CD4-positive, alpha-beta memory T cell (primary cell): ENCODE measurements around the gene FRMD4A. TPM values are rescaled to one million over a fixed set of nuclear protein-coding genes. Genes with fewer than 3 reads are reported as not detected.
A peak's percentile ranks its signal among the peaks of the same experiment; 100 is the strongest.

Experiments
- CTCF ChIA-PET: fragments of 350-600 bp; sonication (Branson Sonifier 250); formaldehyde crosslinking; loops from one replicate; lab custom pipeline; 2021; ENCODE audit warnings: inconsistent platforms; ENCODE audit not compliant: partially characterized antibody; lab: Charles Lee
- POLR2A ChIA-PET: fragments of 350-600 bp; sonication (Branson Sonifier 250); formaldehyde crosslinking; loops from one replicate; lab custom pipeline; 2021; ENCODE audit not compliant: partially characterized antibody; lab: Charles Lee
- DNase-seq, 5 donors: peaks; one replicate each; pipeline versions ENCODE4 v3.0.0 to v3.0.0-alpha.2; 2020 to 2022; ENCODE audit warnings: mixed read lengths in 1 of 5
- H3K27ac ChIP-seq: one replicate; pipeline ENCODE4 v1.7.0; 2013; ENCODE audit warnings: low read depth, low read length
- H3K27me3 ChIP-seq: 2 replicates; pipeline ENCODE4 v1.7.0; 2013; ENCODE audit warnings: mild to moderate bottlenecking, low read length, moderate library complexity; ENCODE audit not compliant: insufficient read depth
- H3K36me3 ChIP-seq: 2 replicates; pipeline ENCODE4 v1.7.0; 2013; ENCODE audit warnings: mild to moderate bottlenecking, low read length, moderate library complexity; ENCODE audit not compliant: insufficient read depth
- H3K4me1 ChIP-seq: 2 replicates; pipeline ENCODE4 v1.7.0; 2013; ENCODE audit warnings: mild to moderate bottlenecking, low read length, moderate library complexity; ENCODE audit not compliant: insufficient read depth
- H3K4me3 ChIP-seq, 2 donors: one replicate each; pipeline ENCODE4 v1.7.0; 2013; ENCODE audit warnings: low read length in 2 of 2, mild to moderate bottlenecking in 1 of 2
- H3K9me3 ChIP-seq, 2 donors: one replicate each; pipeline ENCODE4 v1.7.0; 2013; ENCODE audit warnings: low read length in 2 of 2, control low read depth in 1 of 2; ENCODE audit not compliant: control insufficient read depth in 1 of 2
- H3K27ac Mint-ChIP-seq, 7 donors: one replicate each; pipeline ENCODE4 v1.8.0; 2020 to 2021; ENCODE audit warnings: mixed read lengths in 7 of 7, mild to moderate bottlenecking in 6 of 7, inconsistent platforms in 3 of 7, moderate library complexity in 3 of 7
- H3K27me3 Mint-ChIP-seq, 2 donors: one replicate each; pipeline ENCODE4 v1.8.0; 2020 to 2021; ENCODE audit warnings: mixed read lengths in 2 of 2
- H3K36me3 Mint-ChIP-seq, 2 donors: one replicate each; pipeline ENCODE4 v1.8.0; 2020 to 2021; ENCODE audit warnings: mixed read lengths in 2 of 2, inconsistent platforms in 1 of 2, mild to moderate bottlenecking in 1 of 2
- H3K4me1 Mint-ChIP-seq, 4 donors: one replicate each; pipeline ENCODE4 v1.8.0; 2020 to 2021; ENCODE audit warnings: mixed read lengths in 4 of 4, mild to moderate bottlenecking in 1 of 4
- H3K4me3 Mint-ChIP-seq, 8 donors: one replicate each; pipeline ENCODE4 v1.8.0; 2020 to 2021; ENCODE audit warnings: mixed read lengths in 8 of 8, mild to moderate bottlenecking in 7 of 8, moderate library complexity in 6 of 8, inconsistent platforms in 3 of 8
- H3K9me3 Mint-ChIP-seq, 8 donors: one replicate each; pipeline ENCODE4 v1.8.0; 2020 to 2021; ENCODE audit warnings: mixed read lengths in 8 of 8, mild to moderate bottlenecking in 5 of 8, inconsistent platforms in 3 of 8, moderate library complexity in 1 of 8
- intact Hi-C: fragments of 100-400 bp; cut with micrococcal nuclease; formaldehyde crosslinking; loops from one replicate; pipeline ENCODE4 v1.15.1; 2023
- polyA plus RNA-seq, 2 donors: library from polyadenylated mRNA; unstranded; fragments of 300-500 nt; fragmentation: Illumina TruSeq; gene quantifications; one replicate each; pipeline ENCODE4 v1.2.3, GENCODE V29; 2021
- total RNA-seq, 2 experiments: library from RNA; stranded (reverse); gene quantifications; one replicate each; pipeline ENCODE4 v1.2.3, GENCODE V29; 2021

Gene FRMD4A
- total and polyA plus RNA-seq, 4 experiments from 2014 or later: 0.89 to 2.4 (median 1.9) TPM; not detected in 1

DNA sequence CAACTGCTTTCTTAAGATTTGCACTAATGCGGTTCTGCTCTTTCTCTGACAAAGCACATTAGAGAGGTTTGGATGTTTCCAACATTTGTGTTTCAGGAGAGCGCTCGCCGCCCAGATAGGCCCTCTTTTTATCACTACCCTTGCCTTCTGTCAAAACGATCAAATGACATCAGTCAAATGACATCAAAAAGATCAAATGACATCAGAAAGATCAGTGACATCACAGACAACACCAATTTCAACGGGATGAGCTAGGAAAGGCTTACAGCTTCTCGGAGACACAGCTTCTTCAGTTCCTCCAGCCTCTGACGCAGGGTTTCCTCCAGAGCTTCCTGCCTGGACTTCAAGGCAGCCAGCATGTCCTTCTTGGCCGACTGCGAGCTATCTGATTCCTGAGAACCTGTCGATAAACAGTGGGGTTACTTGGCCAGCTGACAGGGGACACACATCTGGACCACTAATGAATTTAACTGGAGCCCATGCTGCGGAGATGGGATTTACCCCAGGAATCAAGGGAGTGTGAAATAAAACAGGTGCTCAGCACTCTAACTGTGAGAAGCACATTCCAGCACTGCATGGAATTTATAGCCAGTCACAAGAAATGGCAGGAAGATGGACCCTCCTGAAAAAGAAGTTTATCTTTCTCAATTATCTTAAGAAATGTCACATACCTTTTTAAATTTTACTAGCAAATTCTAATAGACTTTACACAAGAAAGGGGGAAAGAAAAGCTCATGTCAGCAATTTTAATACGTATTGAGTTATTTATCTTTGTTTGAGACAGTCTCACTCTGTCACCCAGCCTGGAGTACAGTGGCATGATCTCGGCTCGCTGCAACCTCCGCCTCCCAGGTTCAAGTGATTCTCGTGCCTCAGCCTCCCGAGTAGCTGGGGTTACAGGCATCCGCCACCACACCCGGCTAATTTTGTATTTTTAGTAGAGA lies 655.8 kb downstream of the FRMD4A start:
- peaks cover 0 to 4% of the 10 kb centered on the region in 2 donors for H3K27me3 Mint-ChIP-seq
- H3K4me3 Mint-ChIP-seq: no peak overlapping the region
- POLR2A ChIA-PET: no interaction called here
- Histone ChIP-seq H3K27ac (no peak overlapping the region), H3K27me3 (no peaks in the 10 kb centered on the region), H3K9me3 (no peaks in the 10 kb centered on the region), H3K4me3 (no peak overlapping the region), H3K4me1 (no peaks in the 10 kb centered on the region), H3K36me3 (no peaks in the 10 kb centered on the region)
- H3K27ac Mint-ChIP-seq: no peak overlapping the region
- no peaks in the 10 kb centered on the region for H3K4me1 Mint-ChIP-seq
- intact Hi-C loops: no loop called here
- CTCF ChIA-PET: no interaction called here
- peaks cover 0 to 2% (median 0%) of the 10 kb centered on the region in 8 donors for H3K9me3 Mint-ChIP-seq
- DNase-seq: no peak
- peaks cover 4 to 6% of the 10 kb centered on the region in 2 donors for H3K36me3 Mint-ChIP-seq

DNA sequence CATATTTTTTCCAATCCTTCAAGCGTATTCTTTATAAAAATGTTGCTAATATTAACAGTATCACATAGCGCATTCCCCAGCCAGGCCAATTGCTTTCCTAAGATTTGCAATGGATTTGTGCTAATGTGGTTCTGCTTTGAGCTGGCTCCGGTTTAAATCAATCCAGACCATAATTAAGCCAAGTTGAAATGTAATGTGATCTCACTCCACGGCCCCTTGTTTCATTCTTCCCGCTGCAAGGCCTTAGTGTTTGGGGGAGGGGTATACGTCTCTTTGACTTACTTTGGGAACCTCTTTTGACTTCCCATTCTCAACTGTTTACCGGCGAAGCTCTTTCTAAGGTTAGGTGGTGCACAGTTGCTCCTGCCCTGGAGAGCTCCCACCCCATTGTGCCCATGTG lies 657.6 kb downstream of the FRMD4A start:
- Histone ChIP-seq H3K4me1 (no peaks in the 10 kb centered on the region), H3K27ac (no peak overlapping the region), H3K36me3 (no peaks in the 10 kb centered on the region), H3K4me3 (no peak overlapping the region), H3K27me3 (no peaks in the 10 kb centered on the region), H3K9me3 (no peaks in the 10 kb centered on the region)
- H3K27ac Mint-ChIP-seq: no peak overlapping the region
- peaks cover 0 to 4% of the 10 kb centered on the region in 2 donors for H3K27me3 Mint-ChIP-seq
- ChIA-PET POLR2A (no interaction called here), CTCF (no interaction called here)
- intact Hi-C loops: no loop called here
- H3K36me3 Mint-ChIP-seq: peaks cover 4 to 19% of the 10 kb centered on the region in 2 donors
- DNase-seq: no peak
- no peaks in the 10 kb centered on the region for H3K4me1 Mint-ChIP-seq
- H3K9me3 Mint-ChIP-seq: peaks cover 0 to 4% (median 0%) of the 10 kb centered on the region in 8 donors
- no peak overlapping the region for H3K4me3 Mint-ChIP-seq

DNA sequence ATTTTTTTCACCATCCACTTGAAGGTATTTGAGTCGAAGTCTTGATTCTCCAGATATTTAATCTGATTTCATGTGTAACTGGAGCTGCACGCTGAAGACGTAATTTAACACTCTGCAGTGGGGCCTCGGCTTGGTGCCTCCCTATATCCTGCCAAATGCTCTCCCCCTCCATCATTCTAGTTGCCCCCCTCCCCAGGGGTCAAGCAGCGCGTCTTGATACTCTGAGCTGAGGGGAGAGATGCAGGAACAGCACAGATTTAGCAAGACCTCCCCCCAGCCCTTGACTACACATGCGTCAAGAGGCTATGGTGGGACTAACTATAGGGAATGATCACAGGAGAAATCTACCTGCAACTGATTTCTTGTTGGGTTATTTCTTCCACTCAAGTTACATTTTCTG lies 658.2 kb downstream of the FRMD4A start:
- Mint-ChIP-seq H3K9me3 (peaks cover 0 to 4% (median 0%) of the 10 kb centered on the region in 8 donors), H3K27me3 (peaks cover 0 to 3% of the 10 kb centered on the region in 2 donors), H3K27ac (peak overlapping the region in 1 of 7 donors; percentile 25), H3K4me3 (no peak overlapping the region), H3K4me1 (no peaks in the 10 kb centered on the region), H3K36me3 (peaks cover 4 to 25% of the 10 kb centered on the region in 2 donors)
- Histone ChIP-seq H3K4me1 (no peaks in the 10 kb centered on the region), H3K9me3 (no peaks in the 10 kb centered on the region), H3K27me3 (no peaks in the 10 kb centered on the region), H3K36me3 (no peaks in the 10 kb centered on the region), H3K27ac (no peak overlapping the region), H3K4me3 (no peak overlapping the region)
- POLR2A ChIA-PET: no interaction called here
- no peak for DNase-seq
- CTCF ChIA-PET: no interaction called here
- intact Hi-C loops: no loop called here

- Mint-ChIP-seq H3K4me1 (no peaks in the 10 kb centered on the region), H3K27me3 (no peaks in the 10 kb centered on the region), H3K9me3 (peaks cover 0 to 2% (median 0%) of the 10 kb centered on the region in 8 donors), H3K27ac (peak overlapping the region in 1 of 7 donors; percentile 21), H3K36me3 (peaks cover 4 to 28% of the 10 kb centered on the region in 2 donors), H3K4me3 (no peak overlapping the region)
- intact Hi-C loops: no loop called here
- Histone ChIP-seq H3K4me3 (no peak overlapping the region), H3K36me3 (no peaks in the 10 kb centered on the region), H3K27ac (no peak overlapping the region), H3K27me3 (no peaks in the 10 kb centered on the region), H3K4me1 (no peaks in the 10 kb centered on the region), H3K9me3 (no peaks in the 10 kb centered on the region)
- no peak for DNase-seq
- POLR2A ChIA-PET: no interaction called here
- CTCF ChIA-PET: no interaction called here
Measured at GRCh38 chr10:13671904-13672303, 658.8 kb downstream of the FRMD4A start.

DNA sequence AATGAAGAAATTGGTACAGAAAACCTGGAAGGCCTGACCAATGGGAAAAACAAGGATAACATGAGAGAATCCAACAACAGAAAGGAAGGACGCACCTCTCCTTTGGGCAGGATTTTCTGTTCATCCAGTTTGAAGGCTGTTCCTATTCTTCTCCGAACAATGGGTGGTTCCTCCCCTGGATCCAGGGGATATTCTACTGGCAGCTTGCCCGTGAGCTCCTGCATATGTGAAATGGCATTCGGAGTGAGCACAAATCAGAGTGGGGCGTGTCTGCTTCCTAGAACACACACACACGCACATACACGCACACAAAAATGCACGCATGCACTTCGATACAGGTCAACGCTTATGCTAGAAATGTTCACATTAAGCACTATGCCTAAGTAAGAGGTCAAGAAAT lies 660.4 kb downstream of the FRMD4A start:
- no peak overlapping the region for H3K4me3 ChIP-seq
- H3K9me3 Mint-ChIP-seq: peaks cover 0 to 2% (median 0%) of the 10 kb centered on the region in 8 donors
- H3K27me3 Mint-ChIP-seq: no peaks in the 10 kb centered on the region
- peaks cover 4 to 28% of the 10 kb centered on the region in 2 donors for H3K36me3 Mint-ChIP-seq
- H3K9me3 ChIP-seq: no peaks in the 10 kb centered on the region
- POLR2A ChIA-PET: no interaction called here
- CTCF ChIA-PET: no interaction called here
- H3K4me1 ChIP-seq: no peaks in the 10 kb centered on the region
- DNase-seq: no peak
- no peaks in the 10 kb centered on the region for H3K36me3 ChIP-seq
- H3K27ac Mint-ChIP-seq: no peak overlapping the region
- no peaks in the 10 kb centered on the region for H3K4me1 Mint-ChIP-seq
- intact Hi-C loops: no loop called here
- no peak overlapping the region for H3K27ac ChIP-seq
- H3K27me3 ChIP-seq: no peaks in the 10 kb centered on the region
- H3K4me3 Mint-ChIP-seq: no peak overlapping the region

DNA sequence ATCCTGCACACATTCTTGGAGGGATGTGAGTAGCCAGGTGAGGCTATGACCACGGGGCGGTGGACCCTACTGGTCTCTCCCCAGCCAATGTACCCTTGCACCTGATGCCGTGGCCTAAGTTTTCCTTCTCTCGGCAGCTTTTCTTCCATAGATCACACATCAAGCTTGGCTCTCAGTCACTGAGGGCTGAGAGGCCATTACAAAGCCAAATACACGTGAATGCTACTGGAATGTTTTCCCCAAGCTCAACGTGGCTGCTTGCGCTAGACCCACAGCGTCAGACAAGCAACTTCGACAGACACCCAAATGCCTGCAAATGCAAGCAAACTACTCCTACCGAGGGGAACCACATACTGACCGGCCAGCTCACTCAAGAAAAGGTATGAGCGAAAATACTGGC lies 660.8 kb downstream of the FRMD4A start:
- CTCF ChIA-PET: no interaction called here
- Mint-ChIP-seq H3K4me3 (no peak overlapping the region), H3K27me3 (no peaks in the 10 kb centered on the region), H3K36me3 (peaks cover 4 to 28% of the 10 kb centered on the region in 2 donors), H3K4me1 (no peaks in the 10 kb centered on the region), H3K27ac (no peak overlapping the region), H3K9me3 (peaks cover 0 to 4% (median 0%) of the 10 kb centered on the region in 8 donors)
- DNase-seq: no peak
- Histone ChIP-seq H3K4me1 (no peaks in the 10 kb centered on the region), H3K4me3 (no peak overlapping the region), H3K9me3 (no peaks in the 10 kb centered on the region), H3K36me3 (no peaks in the 10 kb centered on the region), H3K27ac (no peak overlapping the region), H3K27me3 (no peaks in the 10 kb centered on the region)
- POLR2A ChIA-PET: no interaction called here
- intact Hi-C loops: no loop called here

GRCh38 chr10:13669182-13669855 lies 661.4 kb downstream of the FRMD4A start:
- Histone ChIP-seq H3K27ac (no peak overlapping the region), H3K4me1 (no peaks in the 10 kb centered on the region), H3K9me3 (no peaks in the 10 kb centered on the region), H3K36me3 (no peaks in the 10 kb centered on the region), H3K27me3 (no peaks in the 10 kb centered on the region), H3K4me3 (no peak overlapping the region)
- peaks cover 4 to 28% of the 10 kb centered on the region in 2 donors for H3K36me3 Mint-ChIP-seq
- ChIA-PET POLR2A (no interaction called here), CTCF (interaction anchor here (1.0 kb wide), 1 partner anchor 10 kb away, joined by 4 read pairs; no protein-coding TSS in a partner anchor)
- peaks cover 0 to 4% (median 0%) of the 10 kb centered on the region in 8 donors for H3K9me3 Mint-ChIP-seq
- DNase-seq: no peak
- intact Hi-C loops: no loop called here
- H3K4me1 Mint-ChIP-seq: no peaks in the 10 kb centered on the region
- no peak overlapping the region for H3K4me3 Mint-ChIP-seq
- H3K27ac Mint-ChIP-seq: no peak overlapping the region
- no peaks in the 10 kb centered on the region for H3K27me3 Mint-ChIP-seq
